HFFc6 (cell line): Measurements from ENCODE around the gene MAPK12. TPM values are rescaled to one million over a fixed set of nuclear protein-coding genes. Genes with fewer than 3 reads are reported as not detected.

Experiments
- DNase-seq: peaks from one replicate; pipeline ENCODE4 v3.0.0-alpha.2; 2018
- H3K27ac Mint-ChIP-seq: 2 replicates; pipeline ENCODE4 v1.8.0; 2020; ENCODE audit warnings: mild to moderate bottlenecking, mixed read lengths
- H3K27me3 Mint-ChIP-seq: 2 replicates; pipeline ENCODE4 v1.8.0; 2021; ENCODE audit warnings: mild to moderate bottlenecking, moderate library complexity, mixed read lengths; ENCODE audit not compliant: insufficient read depth
- H3K36me3 Mint-ChIP-seq: 2 replicates; pipeline ENCODE4 v1.8.0; 2021; ENCODE audit warnings: low read depth, mixed read lengths
- H3K4me1 Mint-ChIP-seq: 2 replicates; pipeline ENCODE4 v1.8.0; 2020; ENCODE audit warnings: low read depth, mixed read lengths
- H3K4me3 Mint-ChIP-seq: 2 replicates; pipeline ENCODE4 v1.8.0; 2020; ENCODE audit warnings: mild to moderate bottlenecking, moderate library complexity, mixed read lengths
- H3K9me3 Mint-ChIP-seq: 2 replicates; pipeline ENCODE4 v1.8.0; 2020; ENCODE audit warnings: mild to moderate bottlenecking, mixed read lengths
- total RNA-seq, 6 experiments: library from RNA; stranded (reverse); fragmentation: NEBNext Ultra II Directional; extraction: Animal tissue kit (Norgen Biotek cat#: 25700); gene quantifications; 2 replicates in 1 of 6; 3 replicates in 5 of 6; pipeline ENCODE4 v1.2.3, GENCODE V29; 2021
- TF ChIP-seq, protein P1 (sequence below): fragments of 200-600 bp; sonication (generic); IDR thresholded peaks from 2 replicates; pipeline ENCODE4 v1.5.0; 2021; ENCODE audit warnings: antibody characterized with exemption, mild to moderate bottlenecking

The MAPK12 gene
- total RNA-seq, 6 experiments from 2014 or later, result 31.4 to 39.5 (median 34.1) TPM

DNA sequence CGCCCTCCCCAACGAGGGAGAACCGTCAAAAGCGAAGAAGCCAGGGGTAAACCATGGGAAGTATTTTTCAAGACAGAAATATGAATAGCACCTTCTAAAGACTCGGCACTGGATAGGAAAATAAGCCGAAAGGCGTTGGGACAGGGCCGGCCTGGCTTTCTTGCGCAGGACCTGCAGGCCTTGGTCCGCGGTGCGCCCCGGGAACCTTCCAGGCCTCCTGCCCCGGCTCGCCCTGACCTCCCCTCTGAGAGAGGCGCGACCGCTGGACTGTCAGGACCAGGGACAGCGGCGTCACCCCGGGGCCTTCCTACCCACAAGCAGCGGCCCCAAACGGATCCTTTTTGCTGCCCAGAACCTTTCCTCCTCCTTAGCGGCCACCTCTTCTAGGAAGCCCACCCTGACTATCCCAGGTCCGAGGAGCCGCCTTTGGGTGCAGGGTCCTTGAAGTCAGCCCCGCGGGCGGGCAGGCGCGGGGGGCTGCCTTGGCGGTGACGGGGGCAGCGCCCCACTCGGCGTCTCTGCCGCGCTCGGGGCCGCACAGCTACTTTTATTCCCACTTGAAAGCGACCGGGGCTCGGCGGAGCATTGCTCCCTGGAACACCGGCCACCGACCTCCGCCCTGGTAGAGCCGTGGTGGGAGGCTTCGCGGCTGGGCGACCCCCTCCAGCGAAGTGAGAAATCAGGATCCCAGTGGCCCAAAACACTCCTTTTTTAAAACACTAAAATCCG is 9.3 kb upstream of the MAPK12 start:
- TF ChIP-seq, protein P1, sequence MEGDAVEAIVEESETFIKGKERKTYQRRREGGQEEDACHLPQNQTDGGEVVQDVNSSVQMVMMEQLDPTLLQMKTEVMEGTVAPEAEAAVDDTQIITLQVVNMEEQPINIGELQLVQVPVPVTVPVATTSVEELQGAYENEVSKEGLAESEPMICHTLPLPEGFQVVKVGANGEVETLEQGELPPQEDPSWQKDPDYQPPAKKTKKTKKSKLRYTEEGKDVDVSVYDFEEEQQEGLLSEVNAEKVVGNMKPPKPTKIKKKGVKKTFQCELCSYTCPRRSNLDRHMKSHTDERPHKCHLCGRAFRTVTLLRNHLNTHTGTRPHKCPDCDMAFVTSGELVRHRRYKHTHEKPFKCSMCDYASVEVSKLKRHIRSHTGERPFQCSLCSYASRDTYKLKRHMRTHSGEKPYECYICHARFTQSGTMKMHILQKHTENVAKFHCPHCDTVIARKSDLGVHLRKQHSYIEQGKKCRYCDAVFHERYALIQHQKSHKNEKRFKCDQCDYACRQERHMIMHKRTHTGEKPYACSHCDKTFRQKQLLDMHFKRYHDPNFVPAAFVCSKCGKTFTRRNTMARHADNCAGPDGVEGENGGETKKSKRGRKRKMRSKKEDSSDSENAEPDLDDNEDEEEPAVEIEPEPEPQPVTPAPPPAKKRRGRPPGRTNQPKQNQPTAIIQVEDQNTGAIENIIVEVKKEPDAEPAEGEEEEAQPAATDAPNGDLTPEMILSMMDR, result no peak
- DNase-seq, result peak; percentile 63
- H3K36me3 Mint-ChIP-seq, result peaks cover 6% of the 10 kb centered on the region; the same call in 1 of the 2 replicates
- no peaks in the 10 kb centered on the region for H3K9me3 Mint-ChIP-seq
- H3K27me3 Mint-ChIP-seq, result peaks cover 8% of the 10 kb centered on the region
- H3K27ac Mint-ChIP-seq, result no peak overlapping the region
- H3K4me3 Mint-ChIP-seq, result peak overlapping the region; percentile 69
- peaks cover 7% of the 10 kb centered on the region; the same call in 1 of the 2 replicates for H3K4me1 Mint-ChIP-seq

DNA sequence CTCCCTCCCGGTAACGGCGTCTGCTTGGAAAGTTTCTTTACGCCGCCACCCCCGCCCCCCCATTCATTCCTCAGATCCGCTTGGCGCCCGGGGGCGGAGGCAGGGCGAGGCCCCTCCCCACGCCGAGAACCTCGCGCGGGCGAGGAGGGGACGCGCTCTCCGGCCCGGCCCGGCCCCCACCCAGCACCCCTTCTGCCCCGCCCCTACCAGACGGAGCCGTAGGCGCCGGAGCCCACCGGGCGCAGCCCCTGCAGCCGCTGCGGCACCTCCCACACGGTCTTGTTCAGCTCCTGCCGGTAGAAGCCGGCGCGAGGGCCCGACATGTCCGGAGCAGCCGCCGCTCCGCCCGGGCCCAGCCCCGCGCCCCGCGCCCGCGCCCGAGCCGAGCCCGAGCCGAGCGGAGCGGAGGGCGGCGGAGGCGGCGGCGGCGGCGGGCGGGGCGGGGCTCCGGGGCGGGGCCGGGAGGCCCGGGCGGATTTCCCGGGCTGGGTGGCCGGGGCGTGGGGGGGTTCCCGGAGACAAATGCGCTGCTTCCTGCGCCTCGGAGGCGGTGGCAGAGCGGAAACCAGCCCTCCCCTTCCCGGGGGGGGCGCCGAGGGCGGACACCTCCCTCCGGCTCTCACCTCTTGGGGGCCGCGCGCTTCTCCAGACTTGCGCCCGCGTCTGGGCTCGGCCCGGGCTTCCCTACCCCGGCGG is 8.6 kb upstream of the MAPK12 start, which contains the start of gene MAPK11:
TSS of gene MAPK11 (minus strand) at position 411 of the 696 bp plus-strand sequence. CDS start at position 323, 88 bp downstream.
- Mint-ChIP-seq H3K27me3 (peaks cover 8% of the 10 kb centered on the region), H3K4me1 (peaks cover 7% of the 10 kb centered on the region; the same call in 1 of the 2 replicates), H3K4me3 (peak within 1 kb of the TSS; percentile 69), H3K36me3 (peaks cover 6% of the 10 kb centered on the region; the same call in 1 of the 2 replicates), H3K9me3 (no peaks in the 10 kb centered on the region), H3K27ac (no peak within 1 kb of the TSS)
- DNase-seq, result no peak
- TF ChIP-seq, protein P1, result no peak

DNA sequence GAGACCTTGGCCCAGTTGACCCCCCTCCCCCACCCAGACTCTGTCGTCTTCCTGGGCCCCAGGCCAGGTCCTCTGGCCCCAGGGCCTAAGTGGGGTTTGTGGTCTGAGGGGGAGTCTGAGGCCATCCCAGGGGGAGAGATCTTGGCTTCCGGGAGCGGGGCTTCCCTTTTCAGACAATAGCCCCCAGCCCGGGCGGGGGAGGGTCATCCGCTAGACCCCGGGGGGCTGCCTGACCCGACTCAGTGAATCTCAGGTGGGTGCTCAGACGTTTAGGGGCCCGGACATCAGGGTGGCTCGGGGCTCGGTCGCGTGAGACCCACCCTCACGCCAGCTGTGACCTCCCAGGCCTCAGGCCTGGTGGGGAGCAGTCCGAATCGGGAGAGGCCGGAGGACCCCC is 8.1 kb upstream of the MAPK12 start:
- no peaks in the 10 kb centered on the region for H3K9me3 Mint-ChIP-seq
- no peak overlapping the region for H3K27ac Mint-ChIP-seq
- DNase-seq, result no peak
- peak overlapping the region; percentile 51 for H3K4me3 Mint-ChIP-seq
- peaks cover 6% of the 10 kb centered on the region; the same call in 1 of the 2 replicates for H3K36me3 Mint-ChIP-seq
- H3K27me3 Mint-ChIP-seq, result peaks cover 8% of the 10 kb centered on the region
- H3K4me1 Mint-ChIP-seq, result peaks cover 7% of the 10 kb centered on the region; the same call in 1 of the 2 replicates
- TF ChIP-seq, protein P1, result no peak

DNA sequence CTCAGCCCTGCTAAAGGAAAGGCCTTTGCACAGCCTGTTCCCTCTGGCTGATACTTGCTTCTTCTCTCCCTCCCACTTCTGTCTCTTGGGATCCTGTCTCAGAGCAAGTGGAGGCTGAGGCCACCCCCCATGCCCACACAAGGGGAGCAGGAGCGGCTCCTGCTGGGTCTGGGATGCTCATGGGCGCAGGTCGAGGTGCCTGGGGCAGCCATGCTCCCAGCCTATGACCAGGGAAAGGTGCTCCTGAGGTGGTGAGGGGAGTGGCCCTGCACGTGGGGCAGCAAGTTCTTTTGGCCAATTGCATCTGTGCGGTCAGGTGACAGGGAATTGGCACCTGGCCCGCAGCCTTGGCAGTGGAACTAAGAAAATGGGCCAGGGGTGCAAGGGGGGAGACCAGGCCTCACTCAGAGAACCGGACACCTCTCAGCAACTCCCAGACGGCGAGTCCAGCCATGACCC is 7.2 kb upstream of the MAPK12 start:
- no peaks in the 10 kb centered on the region for H3K9me3 Mint-ChIP-seq
- no peak for DNase-seq
- no peak overlapping the region for H3K4me3 Mint-ChIP-seq
- peaks cover 1% of the 10 kb centered on the region; the same call in 1 of the 2 replicates for H3K4me1 Mint-ChIP-seq
- H3K27ac Mint-ChIP-seq, result no peak overlapping the region
- TF ChIP-seq, protein P1, result no peak
- H3K36me3 Mint-ChIP-seq, result peaks cover under 1% of the 10 kb centered on the region; the same call in 1 of the 2 replicates
- H3K27me3 Mint-ChIP-seq, result peaks cover 8% of the 10 kb centered on the region

DNA sequence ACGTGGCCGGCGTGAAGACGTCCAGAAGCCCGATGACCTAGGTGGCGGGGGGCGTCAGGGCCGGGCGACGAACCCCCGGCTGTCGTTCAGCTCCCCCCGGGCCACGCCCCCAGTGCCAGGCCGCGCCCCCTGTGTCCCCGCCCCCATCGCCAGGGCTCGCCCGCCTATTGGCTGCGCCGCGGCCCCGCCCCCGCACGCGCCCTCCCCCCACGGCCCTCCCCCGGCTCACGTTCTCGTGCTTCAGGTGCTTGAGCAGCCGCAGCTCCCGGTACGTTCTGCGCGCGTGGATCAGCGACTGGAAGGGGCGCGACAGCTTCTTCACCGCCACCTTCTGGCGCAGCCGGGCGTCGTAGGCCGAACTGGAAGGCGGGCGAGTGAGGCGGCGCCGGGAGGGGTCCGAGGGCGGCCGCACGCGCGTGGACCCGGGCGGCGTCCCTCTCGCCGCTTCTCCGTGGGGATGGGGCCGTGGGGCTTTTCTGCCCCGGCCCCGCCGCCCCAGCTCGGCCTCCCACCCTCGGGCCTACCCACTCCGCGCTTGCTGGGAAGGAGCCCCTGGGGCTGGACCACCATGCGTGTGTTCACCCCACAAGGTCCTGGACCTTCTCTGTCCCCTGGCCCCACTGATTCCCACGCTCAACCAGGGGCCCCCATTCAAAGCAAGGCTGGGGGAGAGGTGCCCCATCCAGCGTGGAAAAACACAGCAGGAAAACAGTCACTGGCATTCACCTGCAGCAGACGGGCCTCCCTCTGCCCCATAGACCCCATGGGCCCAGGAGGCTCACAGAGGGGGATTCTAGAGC is 6.3 kb upstream of the MAPK12 start:
- Mint-ChIP-seq H3K4me1 (peaks cover under 1% of the 10 kb centered on the region; the same call in 1 of the 2 replicates), H3K4me3 (no peak overlapping the region), H3K9me3 (no peaks in the 10 kb centered on the region), H3K27ac (no peak overlapping the region), H3K27me3 (peaks cover 8% of the 10 kb centered on the region), H3K36me3 (no peaks in the 10 kb centered on the region)
- TF ChIP-seq, protein P1, result peak; percentile 35; the same call in 1 of the 2 replicates
- peak; percentile 41 for DNase-seq
